K562 (cell line): Measurements from ENCODE around the gene MZB1. TPM values are rescaled to one million over a fixed set of nuclear protein-coding genes. Genes with fewer than 3 reads are reported as not detected.

ENCODE experiments used
- BHLHE40 ChIP-seq: IDR thresholded peaks from 2 replicates; pipeline ENCODE4 v1.6.1; 2011; ENCODE audit warnings: low read length, improper control_type of control experiment
- GTF2E2 ChIP-seq: fragments of 200-800 bp; sonication (Bioruptor generic); IDR thresholded peaks from 2 replicates; pipeline ENCODE4 v1.6.1; 2016; ENCODE audit warnings: missing genetic modification characterization, missing compliant biosample characterization
- MYC ChIP-seq, 2 experiments: fragments of 250-450 bp in 1 of 2; sonication (Bioruptor Pico) in 1 of 2; IDR thresholded peaks; 2 replicates each; pipeline versions ENCODE4 v1.5.1 to v1.6.1; 2012 to 2021; ENCODE audit warnings: low read depth in 2 of 2, borderline replicate concordance in 1 of 2, improper control_type of control experiment in 1 of 2, low read length in 1 of 2, mild to moderate bottlenecking in 1 of 2, moderate library complexity in 1 of 2
- ZNF217 ChIP-seq: sonication (generic); formaldehyde crosslinking; IDR thresholded peaks from 2 replicates; pipeline ENCODE4 v1.8.0; 2022; ENCODE audit warnings: mild to moderate bottlenecking, missing genetic modification reagents
- ZNF507 ChIP-seq: conservative IDR thresholded peaks from 2 replicates; pipeline ENCODE4 v1.6.1; 2017; ENCODE audit warnings: missing genetic modification characterization, missing compliant biosample characterization
- ZNF584 ChIP-seq: fragments of 200-800 bp; sonication (Bioruptor generic); IDR thresholded peaks from 2 replicates; pipeline ENCODE4 v1.6.1; 2016; ENCODE audit warnings: low read depth, mild to moderate bottlenecking, missing genetic modification characterization, missing compliant biosample characterization
- polyA plus RNA-seq, 8 experiments: library from polyadenylated mRNA; depleted of rRNA in 4 of 8; stranded (reverse) in 5 of 8; unstranded in 3 of 8; fragments of >200 nt; fragmentation: Nextera tagmentation in 2 of 8; fragmentation: Illumina TruSeq in 1 of 8; extraction: Ambion mirVana in 2 of 8; extraction: Trizol in 1 of 8; gene quantifications; 2 replicates each; pipeline versions ENCODE4 v1.2.1 to v1.2.3, GENCODE V29; 2011 to 2014; ENCODE audit warnings: inconsistent platforms in 1 of 8, missing spikeins in 1 of 8
- total RNA-seq, 7 experiments: library from RNA; depleted of rRNA in 6 of 7; stranded (reverse); fragments of >200 nt in 6 of 7; fragmentation: Illumina TruSeq in 2 of 7; extraction: Trizol in 2 of 7; gene quantifications; 2 replicates each; pipeline versions ENCODE4 v1.2.1 to v1.2.3, GENCODE V29; 2011 to 2021; ENCODE audit warnings: low replicate concordance in 1 of 7
- TF ChIP-seq, protein P1 (sequence below): IDR thresholded peaks from 2 replicates; pipeline ENCODE4 v1.6.1; 2014; ENCODE audit warnings: antibody characterized with exemption
- TF ChIP-seq, protein P2 (sequence below): fragments of 450-650 bp; formaldehyde crosslinking; IDR thresholded peaks from 2 replicates; pipeline ENCODE4 v1.4.0; 2022; ENCODE audit warnings: missing genetic modification characterization
- TF ChIP-seq, protein P3 (sequence below): fragments of 200-600 bp; sonication (generic); IDR thresholded peaks from one replicate; pipeline ENCODE4 v1.6.1; 2012; ENCODE audit warnings: mild to moderate bottlenecking, low read depth, low read length, inconsistent platforms

The MZB1 gene
- total and polyA plus RNA-seq, 9 of the 15 experiments (the other 6 are each of a cell fraction or from before 2014, with no cell fraction given) = 0.13 to 0.31 TPM; not detected in 7

DNA sequence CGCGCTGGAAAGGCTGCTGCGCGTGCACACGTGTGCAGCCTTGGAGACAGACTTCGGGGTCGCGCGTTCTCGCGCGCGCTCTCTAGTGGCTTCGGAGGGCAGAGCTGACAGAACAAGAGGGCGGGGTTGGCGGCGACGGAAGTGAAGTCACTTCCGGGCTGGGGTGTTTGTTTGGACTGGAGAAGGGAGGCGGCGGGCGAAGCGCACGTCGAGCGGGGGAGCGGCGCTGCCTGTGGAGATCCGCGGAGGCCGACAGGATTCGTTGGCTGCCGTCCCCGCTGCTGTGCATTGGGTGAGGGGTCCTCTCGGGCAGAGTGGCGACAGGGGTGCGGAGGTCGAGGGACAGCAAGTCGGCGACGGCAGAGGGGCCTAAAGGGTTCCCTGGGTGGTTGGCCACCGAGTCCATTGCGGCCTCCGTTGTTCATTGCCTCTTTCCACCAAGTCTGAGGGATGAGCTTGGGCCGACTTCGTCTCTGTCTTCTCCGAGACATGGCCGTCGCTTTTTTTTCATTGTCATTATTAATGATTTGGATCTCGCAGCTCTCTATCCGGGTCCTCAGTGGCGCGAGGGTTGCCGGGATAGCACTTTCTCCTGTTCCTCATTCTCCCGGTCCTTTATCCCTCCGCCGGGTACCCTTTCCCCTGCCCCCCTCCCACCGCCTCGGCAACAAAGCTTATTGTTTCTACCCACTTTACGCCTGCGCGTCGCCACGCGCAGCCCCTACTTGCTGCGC, 47.9 kb downstream of the MZB1 start, which contains the start of gene PAIP2 (continued):
- TF ChIP-seq ZNF217 (no peak), ZNF584 (CRISPR knock-in tag) (peak; percentile 65; the same call in 1 of the 2 replicates), MYC (IDR thresholded peaks at IDR 0.05; ENCODE audit: low read depth, low read length) (peak; percentile 90), MYC (CRISPR knock-in tag; IDR thresholded peaks at IDR 0.05; ENCODE audit: borderline replicate concordance, low read depth) (0 out of 2 replicates have a peak, but pooled peaks have one; percentile 39), BHLHE40 (peak; percentile 97; the same call in 1 of the 2 replicates), GTF2E2 (peak; percentile 71; the same call in 1 of the 2 replicates), ZNF507 (tag) (no peak)
- TF ChIP-seq, protein P1, sequence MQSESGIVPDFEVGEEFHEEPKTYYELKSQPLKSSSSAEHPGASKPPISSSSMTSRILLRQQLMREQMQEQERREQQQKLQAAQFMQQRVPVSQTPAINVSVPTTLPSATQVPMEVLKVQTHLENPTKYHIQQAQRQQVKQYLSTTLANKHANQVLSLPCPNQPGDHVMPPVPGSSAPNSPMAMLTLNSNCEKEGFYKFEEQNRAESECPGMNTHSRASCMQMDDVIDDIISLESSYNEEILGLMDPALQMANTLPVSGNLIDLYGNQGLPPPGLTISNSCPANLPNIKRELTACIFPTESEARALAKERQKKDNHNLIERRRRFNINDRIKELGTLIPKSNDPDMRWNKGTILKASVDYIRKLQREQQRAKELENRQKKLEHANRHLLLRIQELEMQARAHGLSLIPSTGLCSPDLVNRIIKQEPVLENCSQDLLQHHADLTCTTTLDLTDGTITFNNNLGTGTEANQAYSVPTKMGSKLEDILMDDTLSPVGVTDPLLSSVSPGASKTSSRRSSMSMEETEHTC = peak; percentile 25; the same call in 1 of the 2 replicates
- TF ChIP-seq, protein P2, sequence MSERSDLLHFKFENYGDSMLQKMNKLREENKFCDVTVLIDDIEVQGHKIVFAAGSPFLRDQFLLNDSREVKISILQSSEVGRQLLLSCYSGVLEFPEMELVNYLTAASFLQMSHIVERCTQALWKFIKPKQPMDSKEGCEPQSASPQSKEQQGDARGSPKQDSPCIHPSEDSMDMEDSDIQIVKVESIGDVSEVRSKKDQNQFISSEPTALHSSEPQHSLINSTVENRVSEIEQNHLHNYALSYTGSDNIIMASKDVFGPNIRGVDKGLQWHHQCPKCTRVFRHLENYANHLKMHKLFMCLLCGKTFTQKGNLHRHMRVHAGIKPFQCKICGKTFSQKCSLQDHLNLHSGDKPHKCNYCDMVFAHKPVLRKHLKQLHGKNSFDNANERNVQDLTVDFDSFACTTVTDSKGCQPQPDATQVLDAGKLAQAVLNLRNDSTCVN (CRISPR knock-in tag) = 0 out of 2 replicates have a peak, but pooled peaks have one; percentile 15
- TF ChIP-seq, protein P3, sequence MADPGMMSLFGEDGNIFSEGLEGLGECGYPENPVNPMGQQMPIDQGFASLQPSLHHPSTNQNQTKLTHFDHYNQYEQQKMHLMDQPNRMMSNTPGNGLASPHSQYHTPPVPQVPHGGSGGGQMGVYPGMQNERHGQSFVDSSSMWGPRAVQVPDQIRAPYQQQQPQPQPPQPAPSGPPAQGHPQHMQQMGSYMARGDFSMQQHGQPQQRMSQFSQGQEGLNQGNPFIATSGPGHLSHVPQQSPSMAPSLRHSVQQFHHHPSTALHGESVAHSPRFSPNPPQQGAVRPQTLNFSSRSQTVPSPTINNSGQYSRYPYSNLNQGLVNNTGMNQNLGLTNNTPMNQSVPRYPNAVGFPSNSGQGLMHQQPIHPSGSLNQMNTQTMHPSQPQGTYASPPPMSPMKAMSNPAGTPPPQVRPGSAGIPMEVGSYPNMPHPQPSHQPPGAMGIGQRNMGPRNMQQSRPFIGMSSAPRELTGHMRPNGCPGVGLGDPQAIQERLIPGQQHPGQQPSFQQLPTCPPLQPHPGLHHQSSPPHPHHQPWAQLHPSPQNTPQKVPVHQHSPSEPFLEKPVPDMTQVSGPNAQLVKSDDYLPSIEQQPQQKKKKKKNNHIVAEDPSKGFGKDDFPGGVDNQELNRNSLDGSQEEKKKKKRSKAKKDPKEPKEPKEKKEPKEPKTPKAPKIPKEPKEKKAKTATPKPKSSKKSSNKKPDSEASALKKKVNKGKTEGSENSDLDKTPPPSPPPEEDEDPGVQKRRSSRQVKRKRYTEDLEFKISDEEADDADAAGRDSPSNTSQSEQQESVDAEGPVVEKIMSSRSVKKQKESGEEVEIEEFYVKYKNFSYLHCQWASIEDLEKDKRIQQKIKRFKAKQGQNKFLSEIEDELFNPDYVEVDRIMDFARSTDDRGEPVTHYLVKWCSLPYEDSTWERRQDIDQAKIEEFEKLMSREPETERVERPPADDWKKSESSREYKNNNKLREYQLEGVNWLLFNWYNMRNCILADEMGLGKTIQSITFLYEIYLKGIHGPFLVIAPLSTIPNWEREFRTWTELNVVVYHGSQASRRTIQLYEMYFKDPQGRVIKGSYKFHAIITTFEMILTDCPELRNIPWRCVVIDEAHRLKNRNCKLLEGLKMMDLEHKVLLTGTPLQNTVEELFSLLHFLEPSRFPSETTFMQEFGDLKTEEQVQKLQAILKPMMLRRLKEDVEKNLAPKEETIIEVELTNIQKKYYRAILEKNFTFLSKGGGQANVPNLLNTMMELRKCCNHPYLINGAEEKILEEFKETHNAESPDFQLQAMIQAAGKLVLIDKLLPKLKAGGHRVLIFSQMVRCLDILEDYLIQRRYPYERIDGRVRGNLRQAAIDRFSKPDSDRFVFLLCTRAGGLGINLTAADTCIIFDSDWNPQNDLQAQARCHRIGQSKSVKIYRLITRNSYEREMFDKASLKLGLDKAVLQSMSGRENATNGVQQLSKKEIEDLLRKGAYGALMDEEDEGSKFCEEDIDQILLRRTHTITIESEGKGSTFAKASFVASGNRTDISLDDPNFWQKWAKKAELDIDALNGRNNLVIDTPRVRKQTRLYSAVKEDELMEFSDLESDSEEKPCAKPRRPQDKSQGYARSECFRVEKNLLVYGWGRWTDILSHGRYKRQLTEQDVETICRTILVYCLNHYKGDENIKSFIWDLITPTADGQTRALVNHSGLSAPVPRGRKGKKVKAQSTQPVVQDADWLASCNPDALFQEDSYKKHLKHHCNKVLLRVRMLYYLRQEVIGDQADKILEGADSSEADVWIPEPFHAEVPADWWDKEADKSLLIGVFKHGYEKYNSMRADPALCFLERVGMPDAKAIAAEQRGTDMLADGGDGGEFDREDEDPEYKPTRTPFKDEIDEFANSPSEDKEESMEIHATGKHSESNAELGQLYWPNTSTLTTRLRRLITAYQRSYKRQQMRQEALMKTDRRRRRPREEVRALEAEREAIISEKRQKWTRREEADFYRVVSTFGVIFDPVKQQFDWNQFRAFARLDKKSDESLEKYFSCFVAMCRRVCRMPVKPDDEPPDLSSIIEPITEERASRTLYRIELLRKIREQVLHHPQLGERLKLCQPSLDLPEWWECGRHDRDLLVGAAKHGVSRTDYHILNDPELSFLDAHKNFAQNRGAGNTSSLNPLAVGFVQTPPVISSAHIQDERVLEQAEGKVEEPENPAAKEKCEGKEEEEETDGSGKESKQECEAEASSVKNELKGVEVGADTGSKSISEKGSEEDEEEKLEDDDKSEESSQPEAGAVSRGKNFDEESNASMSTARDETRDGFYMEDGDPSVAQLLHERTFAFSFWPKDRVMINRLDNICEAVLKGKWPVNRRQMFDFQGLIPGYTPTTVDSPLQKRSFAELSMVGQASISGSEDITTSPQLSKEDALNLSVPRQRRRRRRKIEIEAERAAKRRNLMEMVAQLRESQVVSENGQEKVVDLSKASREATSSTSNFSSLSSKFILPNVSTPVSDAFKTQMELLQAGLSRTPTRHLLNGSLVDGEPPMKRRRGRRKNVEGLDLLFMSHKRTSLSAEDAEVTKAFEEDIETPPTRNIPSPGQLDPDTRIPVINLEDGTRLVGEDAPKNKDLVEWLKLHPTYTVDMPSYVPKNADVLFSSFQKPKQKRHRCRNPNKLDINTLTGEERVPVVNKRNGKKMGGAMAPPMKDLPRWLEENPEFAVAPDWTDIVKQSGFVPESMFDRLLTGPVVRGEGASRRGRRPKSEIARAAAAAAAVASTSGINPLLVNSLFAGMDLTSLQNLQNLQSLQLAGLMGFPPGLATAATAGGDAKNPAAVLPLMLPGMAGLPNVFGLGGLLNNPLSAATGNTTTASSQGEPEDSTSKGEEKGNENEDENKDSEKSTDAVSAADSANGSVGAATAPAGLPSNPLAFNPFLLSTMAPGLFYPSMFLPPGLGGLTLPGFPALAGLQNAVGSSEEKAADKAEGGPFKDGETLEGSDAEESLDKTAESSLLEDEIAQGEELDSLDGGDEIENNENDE = no peak
